ENCODE results near the gene CDKN2D.
A peak's percentile ranks its signal among the peaks of the same experiment; 100 is the strongest.
"Not testable (repeated sequence)": the region's sequence is repeated elsewhere in the genome, so short reads cannot be mapped to it uniquely, and the experiment has no call there.

CDKN2D gene

GRCh38 chr19:10533646-10534386, 35.0 kb downstream of the CDKN2D start:
- no peak for TF ChIP-seq CTCF (IDR thresholded peaks at IDR 0.05; ENCODE audit: insufficient read depth, low read depth, low read length, missing control alignments)
- DNase-seq (ENCODE audit: low read depth): peak; percentile 94
- H3K4me3 ChIP-seq (ENCODE audit: low read length): no peak overlapping the region

- TF ChIP-seq CTCF (IDR thresholded peaks at IDR 0.05; ENCODE audit: insufficient read depth, low read depth, low read length, missing control alignments): no peak
- DNase-seq (ENCODE audit: low read depth): no peak
- no peak overlapping the region for H3K4me3 ChIP-seq (ENCODE audit: low read length)
These were observed 36.3 kb downstream of the CDKN2D start for GRCh38 chr19:10532457-10532856.

- not testable (repeated sequence) for DNase-seq (ENCODE audit: low read depth); H3K4me3 ChIP-seq (ENCODE audit: low read length)
These were observed 41.9 kb downstream of the CDKN2D start for GRCh38 chr19:10526887-10527286.

- no peak for DNase-seq (ENCODE audit: low read depth)
- no peak overlapping the region for H3K4me3 ChIP-seq (ENCODE audit: low read length)
- TF ChIP-seq CTCF (IDR thresholded peaks at IDR 0.05; ENCODE audit: insufficient read depth, low read depth, low read length, missing control alignments): no peak
These were observed 43.1 kb downstream of the CDKN2D start for GRCh38 chr19:10525636-10526035.

GRCh38 chr19:10523135-10523636, 45.6 kb downstream of the CDKN2D start:
- TF ChIP-seq CTCF (IDR thresholded peaks at IDR 0.05; ENCODE audit: insufficient read depth, low read depth, low read length, missing control alignments): no peak
- no peak for DNase-seq (ENCODE audit: low read depth)
- no peak overlapping the region for H3K4me3 ChIP-seq (ENCODE audit: low read length)

GRCh38 chr19:10521461-10522171, 47.2 kb downstream of the CDKN2D start:
- no peak overlapping the region for H3K4me3 ChIP-seq (ENCODE audit: low read length)
- no peak for TF ChIP-seq CTCF (IDR thresholded peaks at IDR 0.05; ENCODE audit: insufficient read depth, low read depth, low read length, missing control alignments)
- DNase-seq (ENCODE audit: low read depth): no peak

GRCh38 chr19:10520652-10521318, 48.0 kb downstream of the CDKN2D start:
- no peak overlapping the region for H3K4me3 ChIP-seq (ENCODE audit: low read length)
- peak; percentile 10 for TF ChIP-seq CTCF (IDR thresholded peaks at IDR 0.05; ENCODE audit: insufficient read depth, low read depth, low read length, missing control alignments)
- peak; percentile 95 for DNase-seq (ENCODE audit: low read depth)

All from epithelial cell of esophagus (primary cell).